ENCODE data around the gene SYNE3.

GRCh38 chr14:95478309-95478708, 38.1 kb downstream of the SYNE3 start:
- no peak for TF ChIP-seq RAD21 (CRISPR knock-in tag; conservative IDR thresholded peaks at IDR 0.05 in 1 of 2, IDR thresholded peaks at IDR 0.05 in 1 of 2)
- no peak for TF ChIP-seq ARID4B (CRISPR knock-in tag; IDR thresholded peaks at IDR 0.05)
- TF ChIP-seq, protein P1, sequence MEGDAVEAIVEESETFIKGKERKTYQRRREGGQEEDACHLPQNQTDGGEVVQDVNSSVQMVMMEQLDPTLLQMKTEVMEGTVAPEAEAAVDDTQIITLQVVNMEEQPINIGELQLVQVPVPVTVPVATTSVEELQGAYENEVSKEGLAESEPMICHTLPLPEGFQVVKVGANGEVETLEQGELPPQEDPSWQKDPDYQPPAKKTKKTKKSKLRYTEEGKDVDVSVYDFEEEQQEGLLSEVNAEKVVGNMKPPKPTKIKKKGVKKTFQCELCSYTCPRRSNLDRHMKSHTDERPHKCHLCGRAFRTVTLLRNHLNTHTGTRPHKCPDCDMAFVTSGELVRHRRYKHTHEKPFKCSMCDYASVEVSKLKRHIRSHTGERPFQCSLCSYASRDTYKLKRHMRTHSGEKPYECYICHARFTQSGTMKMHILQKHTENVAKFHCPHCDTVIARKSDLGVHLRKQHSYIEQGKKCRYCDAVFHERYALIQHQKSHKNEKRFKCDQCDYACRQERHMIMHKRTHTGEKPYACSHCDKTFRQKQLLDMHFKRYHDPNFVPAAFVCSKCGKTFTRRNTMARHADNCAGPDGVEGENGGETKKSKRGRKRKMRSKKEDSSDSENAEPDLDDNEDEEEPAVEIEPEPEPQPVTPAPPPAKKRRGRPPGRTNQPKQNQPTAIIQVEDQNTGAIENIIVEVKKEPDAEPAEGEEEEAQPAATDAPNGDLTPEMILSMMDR (IDR thresholded peaks at IDR 0.05 in 2 of 3, conservative IDR thresholded peaks at IDR 0.05 in 1 of 3; ENCODE audit: insufficient read depth in 2 of 3, low read depth in 1 of 3, low read length in 3 of 3): no peak
- no peak for TF ChIP-seq TSC22D4 (tag; IDR thresholded peaks at IDR 0.05)
- TF ChIP-seq, protein P2, sequence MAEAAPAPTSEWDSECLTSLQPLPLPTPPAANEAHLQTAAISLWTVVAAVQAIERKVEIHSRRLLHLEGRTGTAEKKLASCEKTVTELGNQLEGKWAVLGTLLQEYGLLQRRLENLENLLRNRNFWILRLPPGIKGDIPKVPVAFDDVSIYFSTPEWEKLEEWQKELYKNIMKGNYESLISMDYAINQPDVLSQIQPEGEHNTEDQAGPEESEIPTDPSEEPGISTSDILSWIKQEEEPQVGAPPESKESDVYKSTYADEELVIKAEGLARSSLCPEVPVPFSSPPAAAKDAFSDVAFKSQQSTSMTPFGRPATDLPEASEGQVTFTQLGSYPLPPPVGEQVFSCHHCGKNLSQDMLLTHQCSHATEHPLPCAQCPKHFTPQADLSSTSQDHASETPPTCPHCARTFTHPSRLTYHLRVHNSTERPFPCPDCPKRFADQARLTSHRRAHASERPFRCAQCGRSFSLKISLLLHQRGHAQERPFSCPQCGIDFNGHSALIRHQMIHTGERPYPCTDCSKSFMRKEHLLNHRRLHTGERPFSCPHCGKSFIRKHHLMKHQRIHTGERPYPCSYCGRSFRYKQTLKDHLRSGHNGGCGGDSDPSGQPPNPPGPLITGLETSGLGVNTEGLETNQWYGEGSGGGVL (CRISPR knock-in tag; IDR thresholded peaks at IDR 0.05): no peak
- no peak for TF ChIP-seq SETDB1 (IDR thresholded peaks at IDR 0.05; ENCODE audit: low read length)
- TF ChIP-seq MAX (CRISPR knock-in tag; IDR thresholded peaks at IDR 0.05): no peak
- no peak for TF ChIP-seq TAF15 (IDR thresholded peaks at IDR 0.05; ENCODE audit: low read depth, low read length)
- no peak for TF ChIP-seq RNF2 (IDR thresholded peaks at IDR 0.05)
- TF ChIP-seq ESRRA (IDR thresholded peaks at IDR 0.05; ENCODE audit: borderline replicate concordance, low read depth): no peak
- no peak for TF ChIP-seq FOXA3 (CRISPR knock-in tag; conservative IDR thresholded peaks at IDR 0.05 in 1 of 2, IDR thresholded peaks at IDR 0.05 in 1 of 2)
- TF ChIP-seq ZNF121 (CRISPR knock-in tag; conservative IDR thresholded peaks at IDR 0.05): no peak
- TF ChIP-seq, protein P3, sequence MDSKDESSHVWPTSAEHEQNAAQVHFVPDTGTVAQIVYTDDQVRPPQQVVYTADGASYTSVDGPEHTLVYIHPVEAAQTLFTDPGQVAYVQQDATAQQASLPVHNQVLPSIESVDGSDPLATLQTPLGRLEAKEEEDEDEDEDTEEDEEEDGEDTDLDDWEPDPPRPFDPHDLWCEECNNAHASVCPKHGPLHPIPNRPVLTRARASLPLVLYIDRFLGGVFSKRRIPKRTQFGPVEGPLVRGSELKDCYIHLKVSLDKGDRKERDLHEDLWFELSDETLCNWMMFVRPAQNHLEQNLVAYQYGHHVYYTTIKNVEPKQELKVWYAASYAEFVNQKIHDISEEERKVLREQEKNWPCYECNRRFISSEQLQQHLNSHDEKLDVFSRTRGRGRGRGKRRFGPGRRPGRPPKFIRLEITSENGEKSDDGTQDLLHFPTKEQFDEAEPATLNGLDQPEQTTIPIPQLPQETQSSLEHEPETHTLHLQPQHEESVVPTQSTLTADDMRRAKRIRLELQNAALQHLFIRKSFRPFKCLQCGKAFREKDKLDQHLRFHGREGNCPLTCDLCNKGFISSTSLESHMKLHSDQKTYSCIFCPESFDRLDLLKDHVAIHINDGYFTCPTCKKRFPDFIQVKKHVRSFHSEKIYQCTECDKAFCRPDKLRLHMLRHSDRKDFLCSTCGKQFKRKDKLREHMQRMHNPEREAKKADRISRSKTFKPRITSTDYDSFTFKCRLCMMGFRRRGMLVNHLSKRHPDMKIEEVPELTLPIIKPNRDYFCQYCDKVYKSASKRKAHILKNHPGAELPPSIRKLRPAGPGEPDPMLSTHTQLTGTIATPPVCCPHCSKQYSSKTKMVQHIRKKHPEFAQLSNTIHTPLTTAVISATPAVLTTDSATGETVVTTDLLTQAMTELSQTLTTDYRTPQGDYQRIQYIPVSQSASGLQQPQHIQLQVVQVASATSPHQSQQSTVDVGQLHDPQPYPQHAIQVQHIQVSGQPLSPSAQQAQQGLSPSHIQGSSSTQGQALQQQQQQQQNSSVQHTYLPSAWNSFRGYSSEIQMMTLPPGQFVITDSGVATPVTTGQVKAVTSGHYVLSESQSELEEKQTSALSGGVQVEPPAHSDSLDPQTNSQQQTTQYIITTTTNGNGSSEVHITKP (IDR thresholded peaks at IDR 0.05; ENCODE audit: partially characterized antibody): no peak
- TF ChIP-seq POLR2A (conservative IDR thresholded peaks at IDR 0.05): no peak
